Mesothelial cell of epicardium (in vitro differentiated cells): ENCODE data around the gene TBPL1. TPM values are rescaled to one million over a fixed set of nuclear protein-coding genes. Genes with fewer than 3 reads are reported as not detected.
A peak's percentile ranks its signal among the peaks of the same experiment; 100 is the strongest.

Experiments used
- DNase-seq, 2 experiments: peaks; one replicate each; pipeline ENCODE4 v3.0.0; 2021; ENCODE audit warnings: low spot score in 2 of 2; ENCODE audit not compliant: unreplicated experiment in 2 of 2
- H3K27ac Mint-ChIP-seq: 2 replicates; pipeline ENCODE4 v1.8.0; 2021; ENCODE audit warnings: mixed read lengths
- H3K27me3 Mint-ChIP-seq: 2 replicates; pipeline ENCODE4 v1.8.0; 2021; ENCODE audit warnings: low read depth, mixed read lengths
- H3K36me3 Mint-ChIP-seq: 2 replicates; pipeline ENCODE4 v1.8.0; 2021; ENCODE audit warnings: mixed read lengths
- H3K4me1 Mint-ChIP-seq: 2 replicates; pipeline ENCODE4 v1.8.0; 2021; ENCODE audit warnings: mixed read lengths
- H3K4me3 Mint-ChIP-seq: 2 replicates; pipeline ENCODE4 v1.8.0; 2021; ENCODE audit warnings: mild to moderate bottlenecking, moderate library complexity, mixed read lengths
- H3K9me3 Mint-ChIP-seq: 2 replicates; pipeline ENCODE4 v1.8.0; 2021; ENCODE audit warnings: mixed read lengths
- total RNA-seq: library from RNA; stranded (reverse); gene quantifications from 3 replicates; pipeline ENCODE4 v1.2.1, GENCODE V29; 2021
- TF ChIP-seq, protein P1 (sequence below): fragments of 200-600 bp; sonication (generic); IDR thresholded peaks from one replicate; pipeline ENCODE4 v1.5.0; 2021; ENCODE audit warnings: antibody characterized with exemption; ENCODE audit not compliant: unreplicated experiment

The TBPL1 gene
- 29.3 to 31.0 TPM (median 30.5 TPM) in 3 replicates for total RNA-seq

DNA sequence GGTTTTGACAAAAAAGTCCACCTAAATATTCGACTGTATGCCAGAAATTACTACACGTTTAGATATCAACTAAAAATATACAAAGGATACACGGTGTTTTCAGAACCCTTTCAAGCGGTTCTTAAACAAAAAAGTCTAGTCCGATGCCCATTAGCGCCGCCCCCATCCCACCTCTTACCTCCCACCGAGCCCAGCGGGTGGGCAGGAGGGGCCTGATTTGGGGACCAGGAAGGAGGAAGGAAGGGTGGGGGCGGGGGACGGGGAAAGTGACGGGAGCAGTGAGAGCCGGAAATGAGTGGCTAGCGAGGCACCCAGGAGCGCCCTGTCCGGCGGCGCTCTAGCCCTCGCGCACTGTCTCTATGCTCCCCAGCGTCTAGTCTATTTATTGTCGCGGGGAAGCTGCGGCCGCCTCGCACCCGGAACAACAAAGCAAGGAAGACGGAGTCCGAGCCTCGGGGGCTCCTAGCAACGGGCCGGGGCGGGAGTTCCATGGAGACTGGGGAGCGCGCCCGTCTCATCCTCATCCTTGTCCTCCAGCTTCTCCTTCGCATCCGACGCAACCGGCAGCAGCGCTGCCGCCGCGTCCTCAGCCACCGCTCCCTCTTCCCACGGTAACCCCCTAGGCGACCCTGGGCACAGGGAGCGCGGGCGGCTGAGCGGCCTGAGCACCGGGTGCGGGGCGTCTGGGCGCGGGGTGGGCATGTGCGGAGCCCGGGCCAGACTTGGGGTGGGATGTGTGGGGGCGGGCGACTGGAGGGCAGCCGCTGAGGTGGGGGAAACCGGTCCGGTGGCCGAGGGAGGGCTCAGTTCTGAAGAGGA is at the start of gene TBPL1:
Gene TBPL1, plus strand, starts transcription at position 410 of the 819 bp plus-strand sequence. CDS start 26,902 bp downstream, outside the sequence.
- peaks cover 14% of the 10 kb centered on the region for H3K27me3 Mint-ChIP-seq
- peak within 1 kb of the TSS; percentile 94 for H3K27ac Mint-ChIP-seq
- no peaks in the 10 kb centered on the region for H3K36me3 Mint-ChIP-seq
- no peaks in the 10 kb centered on the region for H3K9me3 Mint-ChIP-seq
- H3K4me1 Mint-ChIP-seq, result peaks cover 25% of the 10 kb centered on the region
- TF ChIP-seq, protein P1, sequence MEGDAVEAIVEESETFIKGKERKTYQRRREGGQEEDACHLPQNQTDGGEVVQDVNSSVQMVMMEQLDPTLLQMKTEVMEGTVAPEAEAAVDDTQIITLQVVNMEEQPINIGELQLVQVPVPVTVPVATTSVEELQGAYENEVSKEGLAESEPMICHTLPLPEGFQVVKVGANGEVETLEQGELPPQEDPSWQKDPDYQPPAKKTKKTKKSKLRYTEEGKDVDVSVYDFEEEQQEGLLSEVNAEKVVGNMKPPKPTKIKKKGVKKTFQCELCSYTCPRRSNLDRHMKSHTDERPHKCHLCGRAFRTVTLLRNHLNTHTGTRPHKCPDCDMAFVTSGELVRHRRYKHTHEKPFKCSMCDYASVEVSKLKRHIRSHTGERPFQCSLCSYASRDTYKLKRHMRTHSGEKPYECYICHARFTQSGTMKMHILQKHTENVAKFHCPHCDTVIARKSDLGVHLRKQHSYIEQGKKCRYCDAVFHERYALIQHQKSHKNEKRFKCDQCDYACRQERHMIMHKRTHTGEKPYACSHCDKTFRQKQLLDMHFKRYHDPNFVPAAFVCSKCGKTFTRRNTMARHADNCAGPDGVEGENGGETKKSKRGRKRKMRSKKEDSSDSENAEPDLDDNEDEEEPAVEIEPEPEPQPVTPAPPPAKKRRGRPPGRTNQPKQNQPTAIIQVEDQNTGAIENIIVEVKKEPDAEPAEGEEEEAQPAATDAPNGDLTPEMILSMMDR, result no peak
- DNase-seq, result peak; percentile 81 to 85
- H3K4me3 Mint-ChIP-seq, result peak within 1 kb of the TSS; percentile 93

DNA sequence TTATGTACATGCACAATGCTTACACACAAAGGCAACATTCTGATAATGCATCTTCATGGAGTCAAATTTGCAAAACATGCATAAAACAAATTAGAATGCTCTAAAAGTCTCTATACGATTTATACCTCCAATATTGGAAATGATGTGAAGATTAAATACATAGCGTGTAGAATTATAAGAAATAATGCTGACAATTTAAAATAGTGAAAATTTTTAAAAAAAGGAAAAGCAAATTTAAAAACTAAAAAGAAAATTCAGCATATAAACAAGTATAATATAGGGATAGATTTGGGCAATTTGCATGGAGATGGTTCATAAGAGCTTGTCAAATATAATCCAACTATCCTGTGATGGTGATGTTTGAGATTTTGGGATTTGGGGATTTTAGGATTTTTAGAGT is 49.2 kb upstream of the TBPL1 start:
- H3K27ac Mint-ChIP-seq, result no peak overlapping the region
- no peaks in the 10 kb centered on the region for H3K4me1 Mint-ChIP-seq
- H3K27me3 Mint-ChIP-seq, result peaks cover 46% of the 10 kb centered on the region
- no peak overlapping the region for H3K4me3 Mint-ChIP-seq
- H3K9me3 Mint-ChIP-seq, result no peaks in the 10 kb centered on the region
- DNase-seq, result no peak
- H3K36me3 Mint-ChIP-seq, result no peaks in the 10 kb centered on the region
- TF ChIP-seq, protein P1, result no peak

DNA sequence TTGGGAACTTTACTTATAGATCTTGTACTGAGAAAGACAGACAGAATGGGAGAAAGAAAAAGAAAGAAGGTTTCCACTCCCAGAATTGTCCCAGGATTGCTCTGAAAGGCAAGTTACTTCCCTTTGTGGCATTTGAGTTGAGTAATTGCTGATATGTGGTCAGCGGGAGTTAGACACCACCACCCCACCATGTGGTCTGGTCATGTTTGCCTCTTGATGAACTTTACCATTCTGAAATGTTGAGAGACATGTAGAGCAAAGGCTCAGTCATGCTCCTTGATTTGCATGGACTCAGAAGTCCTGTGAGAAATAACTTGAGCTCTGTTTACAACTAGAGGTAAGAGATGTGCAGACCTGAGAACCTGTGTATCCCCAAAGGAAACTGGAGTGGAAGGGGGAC is 47.0 kb upstream of the TBPL1 start:
- peaks cover 9% of the 10 kb centered on the region for H3K9me3 Mint-ChIP-seq
- H3K27ac Mint-ChIP-seq, result no peak overlapping the region
- H3K4me3 Mint-ChIP-seq, result no peak overlapping the region
- peaks cover 3% of the 10 kb centered on the region for H3K36me3 Mint-ChIP-seq
- no peak for DNase-seq
- no peaks in the 10 kb centered on the region for H3K4me1 Mint-ChIP-seq
- peaks cover 40% of the 10 kb centered on the region for H3K27me3 Mint-ChIP-seq
- TF ChIP-seq, protein P1, result no peak

DNA sequence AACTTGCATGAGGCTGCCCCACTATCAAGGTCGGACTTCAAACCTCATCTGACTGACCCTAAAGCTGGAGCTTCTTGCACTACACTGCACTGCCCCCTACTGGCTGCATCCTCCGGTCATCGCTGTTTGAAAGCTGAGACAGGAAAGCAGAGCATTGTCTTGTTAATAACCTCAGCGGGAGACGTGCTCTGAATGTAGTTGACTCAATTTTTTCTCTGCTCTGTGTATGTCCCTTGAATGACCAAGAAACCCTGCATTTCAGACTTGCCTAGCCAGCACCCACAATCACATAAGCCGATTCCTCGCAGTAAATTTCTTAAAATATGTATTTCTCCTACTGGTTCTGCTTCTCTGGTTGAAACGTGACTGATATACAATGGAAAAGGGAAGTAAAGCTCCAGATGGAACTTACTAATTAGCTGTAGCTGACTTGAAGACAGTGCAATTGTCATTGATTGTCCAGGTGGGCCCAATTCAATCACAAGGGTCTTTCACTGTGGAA is 36.3 kb upstream of the TBPL1 start:
- H3K27me3 Mint-ChIP-seq, result peaks cover 3% of the 10 kb centered on the region
- H3K4me1 Mint-ChIP-seq, result peaks cover 9% of the 10 kb centered on the region
- H3K27ac Mint-ChIP-seq, result no peak overlapping the region
- H3K9me3 Mint-ChIP-seq, result peaks cover 16% of the 10 kb centered on the region
- peaks cover 4% of the 10 kb centered on the region for H3K36me3 Mint-ChIP-seq
- H3K4me3 Mint-ChIP-seq, result no peak overlapping the region
- TF ChIP-seq, protein P1, result peak; percentile 91
- DNase-seq, result peak; percentile 81 to 90

DNA sequence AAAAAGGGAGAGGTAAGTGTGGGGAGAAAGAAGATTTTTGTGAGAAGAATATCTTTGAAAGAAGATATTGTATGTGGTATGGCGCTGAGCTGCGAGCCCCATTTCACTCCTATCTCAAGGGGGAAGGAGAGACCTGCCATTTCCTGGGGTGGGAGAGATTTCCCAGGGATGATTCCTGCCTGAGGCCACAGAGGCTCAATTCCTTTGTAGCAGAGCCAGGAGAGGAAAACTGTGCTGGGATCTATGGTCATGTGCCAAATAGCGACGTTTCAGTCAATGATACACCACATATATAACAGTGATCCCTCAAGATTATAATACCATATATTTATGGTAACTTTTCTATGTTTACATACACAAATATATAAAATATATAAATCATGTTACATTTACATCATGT is 35.2 kb upstream of the TBPL1 start:
- Mint-ChIP-seq H3K4me3 (no peak overlapping the region), H3K27ac (no peak overlapping the region), H3K4me1 (peaks cover 9% of the 10 kb centered on the region), H3K27me3 (peaks cover 3% of the 10 kb centered on the region), H3K36me3 (peaks cover 3% of the 10 kb centered on the region), H3K9me3 (peaks cover 14% of the 10 kb centered on the region)
- no peak for DNase-seq
- TF ChIP-seq, protein P1, result no peak
